NCI-H1417 (cell line): Measurements from ENCODE around the gene CAMTA1.
A peak's percentile ranks its signal among the peaks of the same experiment; 100 is the strongest.
"Not testable (repeated sequence)": the region's sequence is repeated elsewhere in the genome, so short reads cannot be mapped to it uniquely, and the experiment has no call there.

Experiments used
- DNase-seq, 3 experiments: peaks; one replicate each; lab custom pipeline; 2025; lab: John Stamatoyannopoulos, UW

CAMTA1 gene

DNA sequence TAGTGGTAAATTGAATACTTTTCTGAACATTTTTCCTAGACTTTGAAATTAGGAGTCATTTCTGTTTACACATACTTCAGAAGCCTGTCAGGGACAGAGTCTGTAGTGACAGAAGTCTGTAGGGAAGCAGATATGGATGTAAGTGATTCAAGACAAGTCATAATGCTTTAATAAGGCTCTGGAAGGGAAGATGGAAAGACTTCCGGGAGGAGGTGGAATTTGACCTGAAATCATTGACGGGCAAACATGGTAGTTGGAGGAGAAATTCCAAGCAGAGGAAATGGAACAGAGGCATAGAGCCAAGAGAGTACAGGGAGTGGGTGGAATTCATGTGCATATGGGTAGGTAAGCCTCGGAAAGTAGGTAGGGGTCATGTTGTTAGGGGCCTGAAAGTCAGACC, 22.5 kb downstream of the CAMTA1 start:
- no peak for DNase-seq

DNA sequence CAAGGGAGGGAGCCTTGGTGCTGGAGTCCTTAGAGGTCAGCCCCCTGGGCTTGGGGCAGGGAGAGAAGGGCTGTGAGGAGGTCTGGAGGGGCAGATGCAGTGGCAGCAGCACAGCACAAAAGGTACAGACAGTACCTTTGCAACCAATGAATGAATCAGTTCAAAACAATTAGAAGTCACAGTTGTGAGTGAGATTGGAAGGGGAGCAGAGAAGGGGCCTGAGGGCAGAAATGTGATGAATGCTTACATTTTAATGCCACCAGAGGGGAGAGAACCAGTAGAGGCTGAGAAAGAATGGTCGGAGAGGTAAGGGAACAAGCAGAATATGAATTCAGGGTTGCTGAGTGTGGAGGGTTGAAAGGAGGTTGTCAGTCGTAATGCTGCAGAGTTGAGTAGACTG, 24.2 kb downstream of the CAMTA1 start:
- DNase-seq, result no peak

DNA sequence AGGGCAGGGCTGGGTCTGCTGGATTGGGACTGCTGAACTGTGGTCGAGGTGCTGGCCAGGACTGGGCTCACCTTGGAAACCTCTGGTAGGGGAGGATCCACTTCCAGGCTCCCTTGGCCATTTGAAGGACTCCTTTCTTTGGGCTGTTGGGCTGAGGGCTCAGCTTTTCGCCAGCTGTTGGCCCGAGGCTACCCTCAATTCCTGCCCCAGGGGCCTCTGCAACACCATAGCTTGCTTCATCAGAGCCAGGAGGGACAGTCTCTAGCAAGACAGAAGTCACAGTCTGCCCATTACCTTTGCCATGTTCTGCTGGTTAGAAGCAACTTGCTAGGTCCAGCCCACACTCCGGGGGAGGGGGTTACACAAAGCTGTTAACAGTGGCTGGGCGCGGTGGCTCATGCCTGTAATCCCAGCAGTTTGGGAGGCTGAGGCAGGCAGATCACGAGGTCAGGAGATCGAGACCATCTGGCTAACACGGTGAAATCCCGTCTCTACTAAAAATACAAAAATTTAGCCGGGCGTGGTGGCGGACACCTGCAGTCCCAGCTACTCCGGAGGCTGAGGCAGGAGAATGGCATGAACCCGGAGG, 25.0 kb downstream of the CAMTA1 start:
- not testable (repeated sequence) for DNase-seq

DNA sequence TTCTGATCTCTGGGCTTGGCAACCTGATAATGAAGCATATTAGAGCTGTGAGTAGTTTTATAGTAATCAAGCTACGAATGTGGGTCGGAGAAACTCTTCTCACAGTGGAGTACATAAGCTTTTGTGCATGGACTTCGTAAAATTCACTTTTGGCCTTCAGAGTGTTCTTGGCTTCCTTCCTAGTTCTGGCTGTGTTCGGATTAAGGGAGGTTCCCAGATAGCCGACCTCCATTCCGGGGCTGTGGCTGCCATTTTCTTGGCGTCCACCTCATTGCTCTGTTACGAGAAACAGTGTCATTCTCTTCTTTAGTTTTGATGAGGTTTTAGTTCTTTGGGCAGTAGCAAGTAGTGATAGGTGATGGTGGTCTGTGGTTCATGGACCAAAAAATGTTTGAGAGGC, 26.3 kb downstream of the CAMTA1 start:
- DNase-seq, result no peak

DNA sequence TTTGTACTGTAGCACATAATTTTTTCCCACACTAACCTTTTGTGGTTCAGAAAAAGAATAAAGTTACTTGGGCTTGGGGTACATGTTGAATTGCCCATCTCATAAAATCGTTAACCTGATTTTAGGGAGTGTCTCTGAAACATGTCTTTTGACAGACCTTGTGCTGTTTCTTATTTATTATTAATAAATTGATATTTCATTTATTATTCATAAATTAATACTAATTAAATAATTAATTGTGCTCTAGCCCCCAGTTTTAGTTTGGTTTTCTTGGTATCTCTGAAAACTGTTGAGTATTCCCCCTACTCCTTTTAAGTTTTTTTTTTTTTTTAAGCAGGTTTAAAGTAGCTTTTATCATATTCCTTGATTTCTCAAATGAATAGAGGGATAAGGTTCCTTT, 27.9 kb downstream of the CAMTA1 start:
- no peak for DNase-seq

DNA sequence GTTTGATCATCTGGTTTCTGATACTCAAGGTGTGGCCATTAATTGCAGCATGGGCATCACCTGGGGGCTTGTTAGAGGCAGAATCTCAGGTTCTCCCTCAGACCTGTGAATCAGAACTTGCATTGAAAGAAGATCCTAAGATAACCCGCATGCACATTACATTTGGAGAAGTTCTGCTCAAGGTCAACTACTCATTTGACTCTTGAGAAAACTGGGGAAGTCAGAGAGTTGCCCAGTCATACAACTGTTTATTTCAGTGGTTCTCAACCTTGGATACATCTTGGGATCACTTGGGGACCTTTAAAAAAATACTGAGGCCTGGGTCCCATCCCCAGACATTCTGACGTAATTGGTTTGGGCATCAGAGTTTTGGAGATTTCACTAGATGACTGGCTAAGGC, 30.5 kb downstream of the CAMTA1 start:
- DNase-seq, result no peak

DNA sequence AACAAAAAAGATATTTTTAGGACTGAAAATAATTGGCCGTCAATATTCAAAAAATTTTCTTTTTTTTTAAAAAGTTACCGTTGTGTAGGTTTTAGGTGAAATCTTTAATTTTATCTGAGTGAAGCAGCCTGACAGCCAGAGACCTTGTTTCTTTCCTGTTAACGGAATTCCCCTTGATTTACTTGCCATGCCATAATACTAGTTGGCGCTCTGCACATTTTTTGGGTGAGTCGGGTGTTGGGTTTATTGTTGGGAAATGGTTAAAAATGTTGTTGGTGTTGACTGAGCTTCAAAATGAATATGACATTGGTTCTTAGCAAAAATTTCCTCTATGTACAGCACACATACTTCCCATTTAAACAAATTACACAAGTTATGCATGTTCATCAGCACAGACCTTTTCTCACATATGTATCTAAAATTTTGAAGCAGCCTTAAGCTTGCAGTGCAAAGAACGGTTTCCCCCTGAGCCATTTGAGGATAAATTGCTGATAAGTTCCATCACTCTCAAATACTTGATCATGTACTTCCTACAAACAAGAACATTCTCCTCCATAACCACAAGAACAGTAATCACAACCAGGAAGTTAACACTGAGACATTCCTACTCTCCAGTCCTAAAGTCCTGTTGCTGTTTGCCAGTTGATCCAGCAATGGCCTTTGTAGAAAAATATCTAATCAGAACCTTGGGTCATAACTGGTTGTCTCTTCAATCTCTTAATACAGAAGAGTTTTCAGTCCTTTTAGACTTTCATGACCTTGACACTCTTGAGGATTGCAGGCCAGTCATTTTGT, 34.2 kb downstream of the CAMTA1 start:
- no peak for DNase-seq

DNA sequence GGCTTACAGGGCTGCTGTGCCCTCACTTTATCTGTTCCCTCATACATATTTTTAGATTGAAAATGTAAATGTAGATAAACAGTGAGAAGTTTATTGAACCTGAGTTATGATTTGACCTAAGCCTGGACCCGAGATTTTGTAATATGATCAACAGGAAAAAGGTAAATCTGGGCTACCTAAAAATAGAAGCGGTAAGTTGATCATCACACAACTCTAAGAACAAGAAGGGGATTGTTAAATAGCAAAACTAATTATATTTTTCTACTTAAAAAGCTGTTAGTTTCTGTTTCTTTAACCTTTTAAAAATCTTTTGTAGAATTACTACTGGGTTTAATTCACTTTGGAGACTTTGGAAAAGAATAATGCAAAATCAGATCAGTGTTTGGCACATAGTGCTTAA, 35.6 kb downstream of the CAMTA1 start:
- no peak for DNase-seq

DNA sequence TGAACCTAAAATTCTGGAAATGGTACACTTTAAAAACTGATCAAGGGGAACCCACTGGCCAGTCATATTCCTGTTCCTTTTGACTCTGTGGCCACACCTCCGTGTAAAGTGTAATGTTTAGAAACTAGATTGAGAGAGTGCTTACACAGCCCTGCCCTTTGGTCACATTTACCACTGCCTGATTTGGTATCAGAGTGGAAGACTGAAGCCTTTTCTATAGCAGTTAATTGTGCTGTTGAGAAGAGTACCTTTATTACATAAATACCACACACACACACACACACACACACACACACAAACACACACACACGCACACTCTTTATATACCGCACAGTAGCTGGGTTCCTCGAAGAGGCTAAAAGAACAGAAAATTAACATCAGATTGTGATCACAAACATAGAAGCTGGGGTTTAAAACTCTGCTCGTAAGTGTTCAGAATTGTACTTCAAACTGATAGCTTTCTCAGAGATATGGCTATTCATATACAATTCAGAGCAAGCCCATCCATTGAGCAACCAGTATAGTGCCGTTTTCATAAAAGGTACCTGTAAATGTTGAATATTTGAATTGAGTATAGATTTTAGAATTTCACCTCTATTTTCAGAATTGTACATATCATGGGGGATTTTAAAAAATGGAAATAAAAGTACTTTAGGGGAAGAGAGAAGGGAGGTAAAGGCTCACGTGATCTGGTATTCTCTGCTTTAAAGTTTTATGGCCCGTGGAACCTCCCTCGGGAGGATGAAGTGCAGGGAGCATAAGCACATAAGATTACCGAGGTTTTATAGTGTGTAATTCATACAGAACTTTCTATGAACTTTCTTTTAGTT, 37.5 kb downstream of the CAMTA1 start:
- peak in 2 of 3 experiments; percentile 12 to 80 for DNase-seq

DNA sequence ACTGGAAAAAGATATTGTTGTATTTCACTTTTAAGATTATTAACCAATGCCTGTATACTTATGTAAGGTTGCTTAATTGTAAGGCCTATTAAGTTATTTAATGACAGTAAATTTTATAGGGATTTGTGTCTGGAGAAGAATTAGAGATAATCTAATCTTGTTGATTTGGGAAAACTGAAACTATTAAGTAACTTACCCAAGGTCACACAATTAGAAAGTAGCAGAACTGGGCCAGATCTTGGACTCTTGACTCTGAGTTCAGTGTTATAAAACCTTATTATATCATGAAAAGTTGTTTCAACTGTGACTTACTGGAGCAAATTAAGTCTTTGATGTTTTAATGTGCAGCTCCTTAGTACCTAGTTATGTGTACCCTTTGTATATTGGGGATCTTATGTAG, 38.5 kb downstream of the CAMTA1 start:
- no peak for DNase-seq

DNA sequence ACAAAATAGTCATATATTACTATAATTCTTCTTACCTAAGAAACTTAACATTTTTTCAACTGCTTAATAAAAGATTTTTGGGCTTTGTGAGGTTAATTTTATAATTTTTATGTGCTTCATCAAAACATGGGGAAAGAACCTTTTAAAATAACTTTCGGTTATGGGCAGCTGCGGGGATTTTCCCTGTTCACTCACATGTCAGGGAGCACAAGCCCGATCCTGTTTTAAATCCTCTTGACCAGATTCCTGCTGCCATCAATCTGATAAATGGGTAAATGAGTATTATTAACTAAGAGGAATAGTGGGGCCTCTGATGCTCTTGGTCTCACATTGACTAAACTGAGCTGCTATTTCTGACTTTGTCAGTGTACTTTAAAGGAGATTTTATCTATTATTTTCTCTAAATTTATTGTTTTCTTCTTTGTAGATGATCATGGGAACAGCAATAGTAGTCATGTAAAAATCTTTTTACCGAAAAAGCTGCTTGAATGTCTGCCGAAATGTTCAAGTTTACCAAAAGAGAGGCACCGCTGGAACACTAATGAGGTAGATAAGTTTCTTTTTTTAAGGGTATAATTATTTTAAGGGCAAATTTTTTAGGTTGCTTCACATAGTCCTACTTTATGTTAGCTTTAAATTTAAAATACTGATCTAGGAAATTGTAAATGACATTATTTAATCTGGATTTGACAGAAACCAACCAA, 39.6 kb downstream of the CAMTA1 start:
- no peak for DNase-seq

DNA sequence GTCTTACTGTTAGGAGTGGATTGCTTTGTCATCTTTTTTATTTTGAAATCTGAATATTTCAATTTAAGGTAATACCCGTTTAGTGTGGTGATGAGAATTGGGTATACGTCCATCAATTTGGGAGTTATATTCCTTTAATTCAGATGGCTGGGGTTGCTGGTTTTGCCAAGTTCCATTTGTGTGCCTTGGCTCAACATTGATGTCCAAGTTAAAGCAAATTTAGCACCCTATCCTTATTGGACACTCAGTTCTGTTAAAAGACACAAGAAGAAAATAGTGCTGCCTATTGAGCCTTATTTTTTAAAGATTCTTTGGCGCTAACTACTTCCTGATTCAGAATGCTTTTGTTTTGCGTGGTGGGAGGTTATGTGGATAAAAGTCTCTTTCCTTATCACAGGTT, 40.6 kb downstream of the CAMTA1 start:
- no peak for DNase-seq

DNA sequence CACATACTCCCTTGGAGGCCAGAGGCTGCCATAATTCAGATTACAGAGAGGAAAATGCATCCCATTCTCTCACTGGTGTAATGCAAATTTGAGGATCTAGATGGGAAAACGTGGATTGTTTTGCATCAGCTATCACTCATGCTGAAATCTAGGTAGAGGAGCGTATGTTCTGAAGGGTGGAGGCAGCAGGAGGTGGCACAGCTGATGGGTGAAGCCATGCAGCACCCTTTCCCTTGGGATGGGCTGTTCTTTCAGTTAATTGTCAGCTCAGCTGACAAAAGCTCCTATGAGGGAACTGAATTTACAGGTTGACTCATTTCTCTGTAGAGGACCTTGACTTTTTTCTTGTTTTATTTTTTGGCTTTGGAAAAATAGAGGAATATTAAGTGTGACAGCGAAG, 41.8 kb downstream of the CAMTA1 start:
- no peak for DNase-seq

DNA sequence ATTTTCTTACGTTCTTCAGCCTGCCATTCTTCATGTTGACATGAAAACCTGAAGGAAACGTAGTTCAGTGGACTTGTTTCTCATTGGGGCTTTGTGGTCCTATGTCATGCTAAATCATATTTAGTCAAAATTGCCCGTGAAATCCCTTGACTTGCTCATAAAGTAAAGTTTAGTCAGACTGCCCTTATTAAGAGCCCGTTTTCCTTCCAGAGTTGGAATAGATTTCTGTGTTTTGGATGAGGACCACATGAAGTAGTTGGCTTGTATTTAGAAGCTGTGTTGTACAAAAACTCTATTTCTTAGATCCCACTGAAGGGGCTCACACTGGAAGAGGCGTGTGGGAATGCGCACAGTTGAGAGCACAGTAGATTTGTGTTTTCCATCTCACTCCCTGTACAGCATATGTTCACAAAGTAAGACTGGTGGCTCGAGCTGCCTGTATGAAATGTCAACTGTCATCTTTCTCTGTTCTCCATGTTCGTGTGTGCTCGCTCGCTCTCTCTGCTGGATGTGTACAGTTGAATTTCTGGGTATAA, 42.4 kb downstream of the CAMTA1 start:
- DNase-seq, result no peak

DNA sequence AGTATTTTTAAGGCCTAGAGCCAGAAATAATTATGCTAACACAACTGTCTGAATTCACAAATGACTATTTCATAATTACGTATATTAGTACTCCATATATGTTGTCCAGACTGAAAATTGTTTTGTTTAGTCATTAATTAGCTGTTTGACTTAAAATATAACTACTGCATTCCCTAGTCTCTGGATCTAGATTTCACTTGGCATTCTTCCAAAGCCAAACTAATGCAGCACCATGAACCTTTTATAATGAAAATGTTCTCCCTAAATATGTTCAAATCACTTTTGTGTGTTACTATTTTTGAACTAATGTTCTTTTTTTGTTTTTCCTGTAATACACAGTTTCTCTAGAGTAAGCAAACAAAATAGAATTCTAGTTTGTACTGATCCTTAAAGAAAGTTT, 46.1 kb downstream of the CAMTA1 start:
- DNase-seq, result peak in 2 of 3 experiments; percentile 16 to 38

DNA sequence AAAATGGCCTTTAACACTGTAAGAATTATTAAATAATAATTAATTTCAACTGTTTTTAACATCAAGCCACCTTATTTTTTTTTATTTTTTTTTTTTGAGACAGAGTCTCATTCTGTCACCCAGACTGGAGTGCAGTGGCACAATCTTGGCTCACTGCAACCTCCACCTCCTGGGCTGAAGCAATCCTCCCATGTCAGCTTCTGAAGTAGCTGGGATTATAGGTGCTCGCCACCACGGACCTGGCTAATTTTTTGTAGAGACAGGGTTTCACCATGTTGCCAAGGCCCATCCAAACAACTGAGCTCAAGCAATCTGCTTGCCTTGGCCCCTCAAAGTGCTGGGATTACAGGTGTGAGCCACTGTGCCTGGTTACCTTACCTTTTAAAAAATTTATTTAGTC, 46.8 kb downstream of the CAMTA1 start:
- DNase-seq, result peak in 1 of 3 experiments; percentile 13

DNA sequence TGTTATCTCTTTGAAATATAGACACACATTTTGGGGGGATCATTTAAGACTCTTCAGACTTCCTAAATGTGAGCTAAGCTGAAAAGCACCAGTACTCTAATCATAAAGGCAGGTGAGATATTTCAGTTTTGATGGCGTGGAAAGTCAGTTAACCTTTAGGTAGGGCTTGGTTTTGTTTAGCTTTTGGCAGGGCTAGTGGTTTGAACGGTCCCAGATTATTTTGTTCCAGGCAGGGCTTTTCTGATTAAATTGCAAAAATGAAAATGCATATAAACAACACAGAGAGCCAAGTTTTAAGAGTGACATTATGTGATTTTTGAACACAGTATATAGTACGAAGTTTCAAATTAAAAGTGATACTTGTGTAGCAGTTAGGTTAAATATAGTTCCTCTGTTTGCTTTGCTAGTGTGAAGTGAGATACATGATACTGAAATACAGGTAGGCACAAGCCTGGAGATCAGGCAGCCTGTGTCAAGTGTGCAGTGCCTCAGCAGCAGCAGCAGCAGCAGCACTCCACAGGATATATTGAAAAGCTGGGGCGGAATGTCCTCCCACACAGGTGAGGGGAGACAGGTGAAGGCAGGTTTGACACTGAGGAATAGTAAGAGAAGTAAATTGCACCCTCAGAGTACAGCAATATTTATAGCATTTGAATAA, 47.4 kb downstream of the CAMTA1 start:
- DNase-seq, result peak; percentile 1 to 75 (median 48)

DNA sequence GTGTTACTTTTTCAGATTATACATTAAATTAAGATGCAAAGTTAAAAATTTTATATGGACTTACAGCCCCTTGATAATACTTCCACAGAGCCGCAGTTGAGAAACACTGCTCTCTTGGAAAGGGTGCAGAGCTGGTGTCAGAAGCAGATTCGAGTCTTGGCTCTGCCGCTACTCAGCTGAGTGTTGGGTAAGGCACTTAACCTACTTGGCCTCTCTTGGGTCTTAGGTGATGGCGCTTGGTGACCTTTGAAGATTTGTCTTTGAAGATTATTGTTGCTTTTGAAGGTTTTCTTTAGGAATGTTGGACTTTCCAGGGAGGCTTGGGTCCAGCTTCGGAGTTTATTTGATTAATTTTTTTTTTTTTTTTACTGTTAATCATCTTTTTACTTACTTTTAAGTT, 48.5 kb downstream of the CAMTA1 start:
- no peak for DNase-seq

DNA sequence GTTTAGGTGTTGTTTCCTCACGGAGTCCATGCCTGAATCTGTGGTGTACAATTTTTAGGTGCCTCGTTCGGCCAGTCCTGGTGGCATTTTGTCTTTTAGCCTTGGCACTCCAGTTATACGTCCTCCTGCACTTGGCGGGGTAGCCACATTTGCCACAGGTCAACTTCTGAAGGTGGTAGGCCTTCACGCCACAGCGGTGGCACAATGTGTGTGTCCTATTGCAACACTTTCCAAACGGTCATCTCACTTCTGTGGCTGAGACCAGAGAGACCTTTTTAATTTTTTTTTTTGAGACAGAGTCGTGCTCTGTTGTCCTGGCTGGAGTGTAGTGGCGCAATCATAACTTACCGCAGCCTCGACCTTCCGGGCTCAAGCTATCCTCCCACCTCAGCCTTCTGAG, 49.1 kb downstream of the CAMTA1 start:
- no peak for DNase-seq

DNA sequence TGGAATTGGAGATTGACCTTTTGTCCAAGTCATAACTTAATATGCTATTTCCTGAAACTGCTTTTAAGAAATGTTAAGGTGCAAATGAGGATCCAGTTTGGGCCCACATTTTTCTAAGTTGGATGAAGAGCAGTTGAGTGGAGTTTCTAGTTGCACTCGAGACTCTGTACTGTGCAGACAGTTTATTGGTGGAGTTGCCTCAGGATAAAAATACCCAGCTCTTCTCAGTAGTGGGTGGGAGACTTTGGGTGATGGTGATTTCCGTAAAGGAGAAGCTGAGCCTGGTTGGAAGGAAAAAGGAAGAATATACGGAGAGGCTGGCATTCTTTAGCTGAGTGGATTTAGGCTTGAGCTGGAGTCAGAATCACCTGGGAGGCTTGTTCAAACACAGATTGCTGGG, 49.9 kb downstream of the CAMTA1 start:
- DNase-seq, result no peak

DNA sequence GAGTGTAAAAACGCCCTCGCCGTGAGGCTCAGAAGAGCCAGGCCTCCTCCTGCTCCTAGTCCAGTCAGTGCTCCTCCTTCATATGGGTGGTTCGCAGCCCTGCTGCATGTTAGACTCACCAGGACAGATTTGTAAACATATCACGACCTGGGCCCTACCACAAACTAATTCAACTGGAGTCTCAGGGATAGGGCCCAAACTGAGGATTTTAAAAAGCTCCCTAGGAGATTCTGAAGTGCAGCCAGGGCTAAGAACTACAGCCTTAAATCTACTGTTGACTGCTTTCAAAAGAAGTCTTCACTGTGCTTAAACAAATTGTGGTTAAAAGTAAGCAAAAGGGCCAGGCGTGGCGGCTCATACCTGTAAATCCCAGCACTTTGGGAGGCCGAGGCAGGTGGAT, 57.0 kb downstream of the CAMTA1 start:
- no peak for DNase-seq

DNA sequence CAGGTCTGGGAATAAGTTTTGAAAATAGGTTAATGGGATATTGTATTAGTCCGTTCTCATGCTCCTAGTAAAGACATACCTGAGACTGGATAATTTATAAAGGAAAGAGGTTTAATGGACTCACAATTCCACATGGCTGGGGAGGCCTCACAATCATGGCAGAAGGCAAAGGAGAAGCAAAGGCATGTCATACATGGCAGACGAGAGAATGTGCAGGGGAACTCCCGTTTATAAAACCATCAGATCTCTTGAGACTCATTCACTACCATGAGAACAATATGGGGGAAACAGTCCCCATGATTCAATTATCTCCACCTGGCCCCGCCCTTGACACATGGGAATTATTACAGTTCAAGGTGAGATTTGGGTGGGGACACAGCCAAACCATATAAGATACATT, 60.5 kb downstream of the CAMTA1 start:
- not testable (repeated sequence) for DNase-seq
